Endothelial cell of umbilical vein (primary cell): ENCODE data around the gene XPNPEP2. TPM values are rescaled to one million over a fixed set of nuclear protein-coding genes. Genes with fewer than 3 reads are reported as not detected.

Experiments
- BruUV-seq: library from RNA; stranded (reverse); fragments of 400-500 nt; replicated peaks from 2 replicates; lab custom pipeline; 2021; lab: Mats Ljungman, UMichigan
- CTCF ChIA-PET: fragments of 300-600, 350-600 bp; sonication (Branson Sonifier 250); formaldehyde crosslinking; loops from one replicate; lab custom pipeline; 2021; ENCODE audit warnings: antibody characterized with exemption, inconsistent platforms; lab: Charles Lee
- POLR2A ChIA-PET: fragments of 300-600, 350-600 bp; sonication (Branson Sonifier 250); formaldehyde crosslinking; loops from one replicate; lab custom pipeline; 2021; ENCODE audit warnings: antibody characterized with exemption, inconsistent platforms; lab: Charles Lee
- DNase-seq: peaks from one replicate; pipeline ENCODE4 v3.0.0-alpha.2; 2011; ENCODE audit warnings: low read depth, low spot score
- FAIRE-seq: peaks from 2 replicates; lab custom pipeline; 2011; peaks lifted over from hg19 to GRCh38; lab: Jason Lieb, UNC
- H2AFZ ChIP-seq: 2 replicates; pipeline ENCODE4 v1.6.0; 2012; ENCODE audit warnings: low read depth, low read length, control low read depth, inconsistent platforms
- H3K27ac ChIP-seq: 2 replicates; pipeline ENCODE4 v1.5.1; 2011; ENCODE audit warnings: low read depth, mild to moderate bottlenecking, control low read depth, low read length, moderate library complexity; ENCODE audit not compliant: insufficient read depth
- H3K27me3 ChIP-seq, 2 experiments: 2 replicates each; pipeline versions ENCODE4 v1.6.0 to v1.6.1; 2011; ENCODE audit warnings: low read length in 2 of 2, mixed read lengths in 1 of 2; ENCODE audit not compliant: control insufficient read depth in 2 of 2, insufficient read depth in 2 of 2
- H3K36me3 ChIP-seq, 2 experiments: 2 replicates in 1 of 2; 3 replicates in 1 of 2; pipeline ENCODE4 v1.5.1; 2011; ENCODE audit warnings: low read length in 2 of 2, mild to moderate bottlenecking in 1 of 2, moderate library complexity in 1 of 2; ENCODE audit not compliant: control insufficient read depth in 2 of 2, insufficient read depth in 2 of 2; ENCODE audit errors: extremely low read depth in 1 of 2
- H3K4me1 ChIP-seq: 3 replicates; pipeline ENCODE4 v1.5.1; 2011; ENCODE audit warnings: mild to moderate bottlenecking, low read length; ENCODE audit not compliant: control insufficient read depth, insufficient read depth; ENCODE audit errors: extremely low read depth
- H3K4me2 ChIP-seq: 2 replicates; pipeline ENCODE4 v1.6.1; 2011; ENCODE audit warnings: low read length, control low read depth, mixed read lengths; ENCODE audit not compliant: insufficient read depth
- H3K4me3 ChIP-seq, 3 experiments: fragments of 200-600 bp in 1 of 3; sonication (generic), shearing (Covaris generic) in 1 of 3; replicated peaks in 1 of 3; 2 replicates each; pipeline ENCODE4 v1.5.1; 2011 to 2016; ENCODE audit warnings: control low read depth in 3 of 3, low read length in 3 of 3, mild to moderate bottlenecking in 2 of 3, inconsistent platforms in 1 of 3, low read depth in 1 of 3, moderate library complexity in 1 of 3; ENCODE audit not compliant: insufficient read depth in 1 of 3
- H3K79me2 ChIP-seq: 2 replicates; pipeline ENCODE4 v1.6.0; 2012; ENCODE audit warnings: low read length, inconsistent platforms; ENCODE audit not compliant: control insufficient read depth, insufficient read depth
- H3K9ac ChIP-seq: replicated peaks from 2 replicates; pipeline ENCODE3; 2011; ENCODE audit warnings: low read length, control low read depth; ENCODE audit not compliant: insufficient read depth; ENCODE audit errors: extremely low read depth
- H3K9me1 ChIP-seq: replicated peaks from 3 replicates; pipeline ENCODE4 v1.6.0; 2011; ENCODE audit warnings: mild to moderate bottlenecking, low read length; ENCODE audit not compliant: control insufficient read depth, insufficient read depth; ENCODE audit errors: extremely low read depth
- H3K9me3 ChIP-seq: replicated peaks from 2 replicates; pipeline ENCODE4 v1.5.1; 2012; ENCODE audit warnings: low read length, inconsistent platforms; ENCODE audit not compliant: control insufficient read depth, insufficient read depth
- H4K20me1 ChIP-seq: replicated peaks from 2 replicates; pipeline ENCODE3; 2011; ENCODE audit warnings: mild to moderate bottlenecking, low read length; ENCODE audit not compliant: control insufficient read depth, insufficient read depth; ENCODE audit errors: extremely low read depth
- CTCF ChIP-seq, 2 donors: IDR thresholded peaks; 1 replicate in 1 of 2; 2 replicates in 1 of 2; pipeline ENCODE4 v1.5.1; 2011; ENCODE audit warnings: low read length in 2 of 2, mild to moderate bottlenecking in 2 of 2, moderate library complexity in 2 of 2, control low read depth in 1 of 2, inconsistent platforms in 1 of 2, low read depth in 1 of 2; ENCODE audit not compliant: insufficient read depth in 1 of 2; ENCODE audit errors: extremely low read depth in 1 of 2
- EZH2 ChIP-seq: IDR thresholded peaks from 2 replicates; pipeline ENCODE4 v1.6.1; 2012; ENCODE audit warnings: borderline replicate concordance, low read depth, mild to moderate bottlenecking, moderate library complexity, low read length, inconsistent platforms; ENCODE audit not compliant: severe bottlenecking
- FOS ChIP-seq: IDR thresholded peaks from 2 replicates; pipeline ENCODE4 v1.6.1; 2011; ENCODE audit warnings: mild to moderate bottlenecking, low read length, moderate library complexity, borderline replicate concordance; ENCODE audit not compliant: insufficient read depth
- GATA2 ChIP-seq: IDR thresholded peaks from 2 replicates; pipeline ENCODE4 v1.7.0; 2011; ENCODE audit warnings: low read depth, mild to moderate bottlenecking, moderate library complexity, mixed read lengths, low read length; ENCODE audit not compliant: insufficient read length, insufficient read depth
- JUN ChIP-seq: IDR thresholded peaks from 2 replicates; pipeline ENCODE4 v1.6.1; 2011; ENCODE audit warnings: borderline replicate concordance, low read depth; ENCODE audit not compliant: insufficient read length, insufficient read depth
- MAX ChIP-seq: IDR thresholded peaks from 2 replicates; pipeline ENCODE4 v1.6.1; 2011; ENCODE audit not compliant: insufficient read depth, insufficient read length
- MYC ChIP-seq: IDR thresholded peaks from one replicate; pipeline ENCODE4 v1.6.1; 2011; ENCODE audit warnings: mild to moderate bottlenecking, low read depth, low read length
- POLR2A ChIP-seq: IDR thresholded peaks from 2 replicates; pipeline ENCODE4 v1.6.1; 2012; ENCODE audit warnings: low read depth, mild to moderate bottlenecking, control low read depth, low read length
- POLR2AphosphoS5 ChIP-seq: IDR thresholded peaks from 2 replicates; pipeline ENCODE4 v1.6.1; 2012; ENCODE audit warnings: low read depth, mild to moderate bottlenecking, control low read depth, low read length, moderate library complexity; ENCODE audit not compliant: insufficient read depth
- dilution Hi-C: fragments of 300-500 bp; cut with MboI; formaldehyde crosslinking; loops from one replicate; pipeline ENCODE4 v1.15.0; 2019; ENCODE audit warnings: low sequenced_read_pairs; ENCODE audit not compliant: extremely low pct_ligation_motif_present
- intact Hi-C: fragments of 100-400 bp; cut with micrococcal nuclease; formaldehyde crosslinking; loops from one replicate; pipeline ENCODE4 v1.10.0; 2022
- polyA plus RNA-seq, 4 experiments: library from polyadenylated mRNA; depleted of rRNA in 3 of 4; stranded (reverse) in 3 of 4; unstranded in 1 of 4; fragments of >200 nt; gene quantifications; 2 replicates each; pipeline versions ENCODE4 v1.2.1 to v1.2.3, GENCODE V29; 2011 to 2012; ENCODE audit warnings: missing spikeins in 1 of 4
- total RNA-seq: library from RNA; stranded (reverse); gene quantifications from 2 replicates; pipeline ENCODE4 v1.2.3, GENCODE V29; 2021

The XPNPEP2 gene
- total and polyA plus RNA-seq, 2 donors (not counting 3 experiments of a cell fraction or from before 2014, with no cell fraction given): 0.04 TPM; not detected in 1

GRCh38 chrX:129701624-129702069, 37.1 kb upstream of the XPNPEP2 start:
- Histone ChIP-seq H3K9ac (no peak overlapping the region), H3K27ac (no peak overlapping the region), H2AFZ (no peak overlapping the region), H3K4me3 (no peak overlapping the region), H3K36me3 (no peaks in the 10 kb centered on the region), H3K4me2 (no peak overlapping the region), H3K9me1 (no peaks in the 10 kb centered on the region), H3K79me2 (no peaks in the 10 kb centered on the region), H4K20me1 (no peaks in the 10 kb centered on the region), H3K4me1 (no peaks in the 10 kb centered on the region), H3K27me3 (no peaks in the 10 kb centered on the region), H3K9me3 (no peaks in the 10 kb centered on the region)
- POLR2A ChIA-PET: no interaction called here
- dilution Hi-C loops: no loop called here
- FAIRE-seq (no peak), DNase-seq (no peak)
- CTCF ChIA-PET: no interaction called here
- no TSS peak for BruUV-seq
- intact Hi-C loops: no loop called here
- TF ChIP-seq JUN (no peak), POLR2A (no peak), POLR2AphosphoS5 (no peak), MYC (no peak), MAX (no peak), EZH2 (no peak), CTCF (IDR thresholded peaks at IDR 0.05; ENCODE audit: extremely low read depth in 1 of 2, insufficient read depth in 1 of 2, low read depth in 1 of 2, low read length in 2 of 2) (no peak), GATA2 (no peak), FOS (no peak)
